A549 (cell line): ENCODE data around the gene PRF1.

Source experiments
- CTCF ChIP-seq: fragments of >200 bp; sonication (Bioruptor Twin); formaldehyde crosslinking; IDR thresholded peaks from 3 replicates; pipeline ENCODE4 v1.5.1; 2016
- EP300 ChIP-seq, 2 experiments: fragments of >200 bp; sonication (Bioruptor Twin); formaldehyde crosslinking; IDR thresholded peaks; 2 replicates in 1 of 2; 3 replicates in 1 of 2; pipeline ENCODE4 v1.6.1; 2016 to 2017
- FOSL2 ChIP-seq, 2 experiments: fragments of 450-650 bp in 1 of 2; fragments of >200 bp in 1 of 2; sonication (Bioruptor Twin) in 1 of 2; formaldehyde crosslinking; IDR thresholded peaks; 2 replicates each; pipeline versions ENCODE4 v1.5.0 to v1.6.1; 2016 to 2020; ENCODE audit warnings: mild to moderate bottlenecking in 1 of 2, moderate library complexity in 1 of 2
- HDAC2 ChIP-seq: fragments of 200-600 bp; sonication (generic); IDR thresholded peaks from 2 replicates; pipeline ENCODE4 v1.6.1; 2016
- JUN ChIP-seq, 2 experiments: fragments of >200 bp; sonication (Bioruptor Twin); formaldehyde crosslinking; IDR thresholded peaks; 2 replicates in 1 of 2; 3 replicates in 1 of 2; pipeline ENCODE4 v1.6.1; 2016 to 2017
- MAZ ChIP-seq: fragments of 150-350 bp; IDR thresholded peaks from 2 replicates; pipeline ENCODE4 v1.6.1; 2014; ENCODE audit warnings: antibody characterized with exemption, low read depth, low read length, borderline replicate concordance
- POLR2A ChIP-seq: IDR thresholded peaks from 2 replicates; pipeline ENCODE4 v1.6.1; 2012; ENCODE audit warnings: mild to moderate bottlenecking, low read length
- RAD21 ChIP-seq, 2 experiments: fragments of >200 bp in 1 of 2; sonication (Bioruptor Twin) in 1 of 2; formaldehyde crosslinking in 1 of 2; IDR thresholded peaks in 1 of 2; conservative IDR thresholded peaks in 1 of 2; 2 replicates in 1 of 2; 3 replicates in 1 of 2; pipeline ENCODE4 v1.6.1; 2012 to 2018; ENCODE audit warnings: inconsistent platforms in 1 of 2
- REST ChIP-seq: fragments of 200-600 bp; sonication (generic); IDR thresholded peaks from 2 replicates; pipeline ENCODE4 v1.6.1; 2016; ENCODE audit warnings: antibody characterized with exemption, mild to moderate bottlenecking, moderate library complexity
- RFX5 ChIP-seq: fragments of 450-650 bp; IDR thresholded peaks from 2 replicates; pipeline ENCODE4 v1.7.1; 2014; ENCODE audit warnings: antibody characterized with exemption, mild to moderate bottlenecking, moderate library complexity
- RNF2 ChIP-seq: fragments of 200-600 bp; sonication (generic); IDR thresholded peaks from 2 replicates; pipeline ENCODE4 v1.6.1; 2016; ENCODE audit warnings: low read depth, mild to moderate bottlenecking, antibody characterized with exemption, moderate library complexity, borderline replicate concordance
- TP53 ChIP-seq: fragments of 250-450 bp; sonication (Bioruptor Pico); IDR thresholded peaks from 2 replicates; pipeline ENCODE4 v1.5.0; 2021; ENCODE audit warnings: mild to moderate bottlenecking, moderate library complexity

- TF ChIP-seq RFX5 = no peak
- TF ChIP-seq JUN (IDR thresholded peaks at IDR 0.05) = no peak
- no peak for TF ChIP-seq HDAC2
- no peak for TF ChIP-seq CTCF
- TF ChIP-seq FOSL2 (IDR thresholded peaks at IDR 0.05) = no peak
- no peak for TF ChIP-seq FOSL2 (CRISPR knock-in tag; IDR thresholded peaks at IDR 0.05)
- TF ChIP-seq EP300 (IDR thresholded peaks at IDR 0.05) = no peak
- TF ChIP-seq TP53 (CRISPR knock-in tag) = no peak
- TF ChIP-seq REST = no peak
- no peak for TF ChIP-seq POLR2A
- no peak for TF ChIP-seq RNF2
- no peak for TF ChIP-seq RAD21 (conservative IDR thresholded peaks at IDR 0.05 in 1 of 2, IDR thresholded peaks at IDR 0.05 in 1 of 2)
- TF ChIP-seq MAZ = no peak
Measured at GRCh38 chr10:70604106-70604505, 1.6 kb upstream of the PRF1 start.
